GM15510 (cell line): ENCODE measurements around the gene GSDMA.
A peak's percentile ranks its signal among the peaks of the same experiment; 100 is the strongest.

Source experiments
- POLR2A ChIP-seq: IDR thresholded peaks from 3 replicates; pipeline ENCODE4 v1.6.1; 2011; ENCODE audit warnings: borderline replicate concordance; ENCODE audit not compliant: insufficient read length; ENCODE audit errors: extremely low read depth

The GSDMA gene

GRCh38 chr17:39926588-39927100 is 36.2 kb upstream of the GSDMA start:
- TF ChIP-seq POLR2A: peak; percentile 25

- TF ChIP-seq POLR2A: peak; percentile 76
Observed at GRCh38 chr17:39927101-39927928, 35.5 kb upstream of the GSDMA start, which contains the start of the genes LRRC3C and ORMDL3. TSS of gene LRRC3C (plus strand) at chr17:39927732. CDS start at chr17:39941524, 13,792 bp downstream. TSS of gene ORMDL3 (minus strand) at chr17:39927601. CDS start at chr17:39924203, 3,398 bp downstream.

- no peak for TF ChIP-seq POLR2A
Observed at GRCh38 chr17:39927929-39928857, 34.6 kb upstream of the GSDMA start.

- TF ChIP-seq POLR2A: no peak
Observed at GRCh38 chr17:39928858-39929645, 33.8 kb upstream of the GSDMA start.

- no peak for TF ChIP-seq POLR2A
Observed at GRCh38 chr17:39929646-39930407, 33.0 kb upstream of the GSDMA start.

GRCh38 chr17:39933912-39934311 is 28.9 kb upstream of the GSDMA start:
- TF ChIP-seq POLR2A: no peak

GRCh38 chr17:39934324-39934723 is 28.5 kb upstream of the GSDMA start:
- no peak for TF ChIP-seq POLR2A

- no peak for TF ChIP-seq POLR2A
Observed at GRCh38 chr17:39935909-39936308, 26.9 kb upstream of the GSDMA start.

GRCh38 chr17:39937447-39937846 is 25.4 kb upstream of the GSDMA start:
- no peak for TF ChIP-seq POLR2A

GRCh38 chr17:39938140-39938869 is 24.5 kb upstream of the GSDMA start:
- TF ChIP-seq POLR2A: no peak

- TF ChIP-seq POLR2A: no peak
Observed at GRCh38 chr17:39939106-39939505, 23.7 kb upstream of the GSDMA start.

- no peak for TF ChIP-seq POLR2A
Observed at GRCh38 chr17:39939588-39940419, 23.0 kb upstream of the GSDMA start.
